Measurements from ENCODE around the gene ATP10D.
"Not testable (repeated sequence)": the region's sequence is repeated elsewhere in the genome, so short reads cannot be mapped to it uniquely, and the experiment has no call there.

Gene ATP10D

GRCh38 chr4:47536966-47537365 is 51.9 kb downstream of the ATP10D start:
- no peak for DNase-seq

GRCh38 chr4:47538111-47538824 is 53.2 kb downstream of the ATP10D start:
- no peak for DNase-seq

DNA sequence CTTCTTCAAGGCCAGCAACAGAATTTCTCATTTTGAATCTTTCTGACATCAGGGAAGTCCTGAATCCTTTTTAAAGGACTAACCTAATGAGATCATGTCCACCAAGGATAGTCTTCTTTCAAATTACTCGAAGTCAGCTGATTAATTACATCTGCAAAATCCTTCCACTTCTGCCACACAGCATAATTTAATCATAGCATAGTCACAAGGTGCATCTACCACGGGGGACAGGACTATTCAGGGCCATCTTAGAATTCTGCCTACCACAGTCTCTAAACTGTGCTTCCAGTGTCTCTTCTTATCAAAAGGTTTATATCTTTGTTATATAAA is 53.7 kb downstream of the ATP10D start:
- DNase-seq, result no peak

GRCh38 chr4:47542640-47543039 is 57.6 kb downstream of the ATP10D start:
- not testable (repeated sequence) for DNase-seq

DNA sequence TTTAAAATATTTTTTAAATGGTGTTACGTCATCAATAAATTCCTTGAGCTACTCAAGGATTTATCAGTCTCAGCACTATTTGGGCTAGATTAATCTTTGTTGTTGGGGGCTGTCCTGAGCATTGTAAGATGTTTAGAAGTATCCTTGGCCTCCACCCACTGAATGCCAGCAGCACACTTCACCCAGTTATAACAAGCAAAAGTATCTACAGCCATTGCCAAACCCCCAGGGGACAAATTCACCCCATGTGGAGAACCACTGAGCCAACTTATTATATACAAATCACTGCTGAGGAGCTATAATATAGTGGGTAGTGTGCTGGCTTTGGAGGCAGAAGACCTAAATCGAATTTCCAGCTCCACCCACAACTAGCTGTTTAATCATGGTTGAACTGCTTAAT is 58.3 kb downstream of the ATP10D start:
- DNase-seq, result no peak

GRCh38 chr4:47550357-47550756 is 65.3 kb downstream of the ATP10D start:
- DNase-seq, result not testable (repeated sequence)

DNA sequence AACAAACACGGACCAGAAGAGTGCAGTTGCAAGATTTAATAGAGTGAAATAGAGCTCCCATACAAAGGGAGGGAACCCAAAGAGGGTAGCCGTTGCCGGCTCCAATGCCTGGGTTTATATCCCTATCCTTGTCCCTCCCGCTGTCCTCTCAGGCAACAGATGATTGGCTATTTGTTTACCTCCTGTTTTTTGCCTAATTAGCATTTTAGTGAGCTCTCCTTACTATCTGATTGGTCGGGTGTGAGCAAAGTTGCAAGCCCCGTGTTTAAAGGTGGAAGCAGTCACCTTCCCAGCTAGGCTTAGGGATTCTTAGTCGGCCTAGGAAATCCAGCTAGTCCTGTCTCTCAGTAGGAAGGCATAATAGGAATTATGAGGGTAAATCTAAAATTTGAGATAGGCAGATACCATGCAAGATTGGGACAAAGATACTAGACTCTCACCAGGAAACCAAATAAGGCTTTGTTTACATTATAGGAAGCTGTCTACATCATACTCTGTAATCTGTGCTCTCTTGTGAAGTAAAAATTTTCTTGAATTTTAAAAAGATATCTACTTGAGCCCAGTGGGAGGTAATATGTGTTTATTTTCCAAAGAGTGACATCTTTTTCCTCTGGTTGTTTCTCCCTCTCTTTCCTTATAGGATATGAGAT is 65.9 kb downstream of the ATP10D start:
- DNase-seq, result no peak

DNA sequence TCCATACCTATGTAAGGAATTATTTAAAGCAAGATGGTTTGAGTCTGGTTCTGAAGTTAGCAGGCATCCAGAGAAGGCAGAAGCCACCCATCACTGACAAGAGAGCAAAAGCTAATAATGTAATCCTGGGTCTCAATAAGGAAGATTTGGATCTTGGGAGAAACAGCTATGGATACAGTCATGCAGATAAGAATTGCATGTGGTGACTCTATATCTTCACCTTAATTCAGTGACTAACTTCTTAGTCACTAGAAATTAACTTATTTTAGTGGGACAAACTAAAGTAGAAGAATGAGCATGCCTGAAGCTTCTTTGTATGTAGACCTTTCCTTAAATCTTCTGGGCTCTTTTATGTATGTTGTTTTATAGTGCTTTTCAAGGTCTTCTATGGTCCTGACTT is 66.6 kb downstream of the ATP10D start:
- DNase-seq, result no peak

GRCh38 chr4:47553329-47554125 is 68.5 kb downstream of the ATP10D start:
- no peak for DNase-seq

DNA sequence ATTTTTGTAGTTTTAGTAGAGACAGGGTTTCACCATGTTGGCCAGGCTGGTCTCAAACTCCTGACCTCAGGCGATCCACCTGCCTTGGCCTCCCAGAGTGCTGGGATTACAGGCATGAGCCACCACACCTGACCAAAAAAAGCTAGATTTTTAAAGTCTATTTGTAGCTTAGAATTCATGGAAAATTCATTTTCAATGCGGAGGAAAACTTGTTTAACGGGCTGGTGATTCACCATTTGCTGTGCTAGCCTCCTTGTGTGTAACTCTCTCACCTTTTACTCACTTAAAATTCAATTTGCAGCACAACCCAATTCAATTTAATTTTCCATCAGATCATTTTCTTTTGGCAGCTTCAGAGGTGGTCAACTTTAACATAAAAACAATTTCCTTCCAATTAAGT is 70.8 kb downstream of the ATP10D start:
- not testable (repeated sequence) for DNase-seq

GRCh38 chr4:47557255-47557654 is 72.2 kb downstream of the ATP10D start:
- no peak for DNase-seq

GRCh38 chr4:47560682-47561081 is 75.6 kb downstream of the ATP10D start:
- DNase-seq, result no peak

DNA sequence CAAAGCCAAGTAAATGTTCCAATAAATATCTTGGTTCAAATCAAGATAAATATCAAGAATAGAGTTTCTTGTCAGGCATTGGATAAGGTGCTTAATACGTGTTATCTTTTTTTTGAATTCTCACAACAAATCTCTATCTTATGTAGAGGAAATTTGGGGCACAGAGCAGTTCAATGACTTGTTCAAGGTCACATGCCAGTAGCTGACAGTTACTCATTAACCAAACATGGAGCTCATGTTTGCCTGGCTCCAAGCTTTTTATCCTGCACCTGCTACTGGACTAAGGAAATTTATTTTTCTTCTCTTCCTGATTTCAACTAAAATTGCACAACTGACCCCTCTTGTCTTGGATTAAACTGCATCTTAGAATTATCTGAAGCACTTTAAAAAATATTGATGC is 76.3 kb downstream of the ATP10D start:
- no peak for DNase-seq

DNA sequence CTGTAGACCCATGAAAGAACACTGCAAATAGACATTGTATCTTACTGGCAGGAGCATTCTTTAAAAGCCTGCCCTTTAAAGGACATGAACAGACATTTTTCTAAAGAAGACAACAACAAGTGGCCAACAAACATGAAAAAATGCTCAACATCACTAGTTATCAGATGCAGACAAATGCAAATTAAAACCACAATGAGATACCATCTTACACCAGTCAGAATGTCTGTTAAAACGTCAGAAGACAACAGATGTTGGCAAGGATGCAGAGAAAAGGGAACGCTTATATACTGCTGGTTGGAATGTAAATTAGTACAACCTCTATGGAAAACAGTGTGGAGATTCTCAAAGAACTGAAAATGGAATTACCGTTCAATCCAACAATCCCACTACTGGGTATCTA is 77.2 kb downstream of the ATP10D start:
- DNase-seq, result no peak

DNA sequence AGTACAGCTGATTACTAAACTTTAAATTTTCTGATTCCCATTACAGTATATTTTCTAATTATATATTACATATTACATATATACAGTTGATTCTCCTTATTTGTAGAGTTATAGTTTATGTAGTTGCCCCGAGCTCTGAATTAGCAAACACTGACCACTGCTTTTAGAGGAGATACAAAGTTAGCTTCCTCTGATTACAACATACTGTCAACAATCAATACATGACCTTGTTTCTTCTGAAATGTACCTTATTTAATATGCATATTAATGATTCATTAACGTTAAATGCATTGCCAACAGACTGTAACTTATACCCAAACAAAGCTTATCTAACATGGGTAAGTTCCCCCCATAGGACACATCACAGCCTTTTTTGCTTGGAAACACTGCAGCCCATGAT is 81.5 kb downstream of the ATP10D start:
- DNase-seq, result no peak

GRCh38 chr4:47566969-47567368 is 81.9 kb downstream of the ATP10D start:
- no peak for DNase-seq

DNA sequence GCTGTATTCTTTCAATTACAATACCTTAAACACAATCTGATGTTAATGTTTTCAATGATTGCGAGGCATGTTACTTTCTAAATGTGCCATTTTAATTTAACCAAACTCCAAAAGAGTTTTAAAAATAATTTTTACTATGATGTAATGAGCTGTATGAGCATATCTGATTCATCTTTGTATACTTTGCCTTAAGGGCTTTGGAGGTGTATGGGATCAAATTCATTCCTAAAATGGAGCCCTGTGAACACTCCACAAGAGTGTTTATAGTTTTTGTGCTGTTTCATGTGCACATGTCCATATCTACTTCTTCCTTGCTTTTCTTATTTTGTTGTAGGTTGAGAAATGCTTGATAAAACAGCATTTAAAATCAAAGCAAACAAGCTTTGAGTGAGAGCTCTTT is 82.4 kb downstream of the ATP10D start:
- DNase-seq, result no peak

- no peak for DNase-seq
Measured at GRCh38 chr4:47570816-47571215, 85.7 kb downstream of the ATP10D start.

DNA sequence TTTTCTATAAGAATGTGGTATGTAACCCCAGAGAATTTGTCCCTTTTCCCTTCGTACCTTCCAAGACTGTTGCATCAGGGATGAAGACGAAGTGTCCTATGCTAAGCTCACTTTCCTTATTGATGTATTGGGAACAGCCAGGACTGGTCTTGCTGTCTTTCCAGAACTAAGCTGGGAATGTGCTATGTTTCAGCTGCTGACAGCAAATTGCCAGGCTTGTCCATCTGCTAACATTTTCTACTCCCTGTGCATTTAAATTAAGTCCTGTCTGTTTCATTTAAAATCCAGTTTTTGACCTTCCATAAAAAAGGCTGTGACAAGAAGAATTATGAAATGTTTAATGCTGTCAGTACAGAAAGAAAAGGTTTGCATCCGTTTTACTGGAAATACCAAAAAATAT is 87.9 kb downstream of the ATP10D start:
- DNase-seq, result no peak

- no peak for DNase-seq
Measured at GRCh38 chr4:47577779-47578553, 92.9 kb downstream of the ATP10D start.

DNA sequence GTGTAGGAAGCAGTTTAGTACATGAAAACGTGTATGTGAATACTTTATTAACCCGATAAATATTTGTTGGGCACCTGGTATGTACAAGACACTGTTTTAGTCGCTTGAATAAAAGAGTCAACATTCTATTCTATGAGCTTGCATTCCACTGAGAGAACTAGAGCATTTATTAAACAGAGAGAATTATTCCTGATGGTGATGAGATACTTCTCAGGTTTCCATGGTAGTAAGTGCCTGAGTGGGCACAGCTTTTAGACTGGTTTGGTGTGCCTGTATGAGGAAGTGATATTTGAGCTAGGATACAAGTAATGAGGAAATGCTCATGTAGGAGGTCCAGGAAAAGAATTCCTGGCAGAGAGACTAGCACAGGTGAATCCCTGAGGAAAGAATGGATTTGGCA is 94.2 kb downstream of the ATP10D start:
- no peak for DNase-seq

DNA sequence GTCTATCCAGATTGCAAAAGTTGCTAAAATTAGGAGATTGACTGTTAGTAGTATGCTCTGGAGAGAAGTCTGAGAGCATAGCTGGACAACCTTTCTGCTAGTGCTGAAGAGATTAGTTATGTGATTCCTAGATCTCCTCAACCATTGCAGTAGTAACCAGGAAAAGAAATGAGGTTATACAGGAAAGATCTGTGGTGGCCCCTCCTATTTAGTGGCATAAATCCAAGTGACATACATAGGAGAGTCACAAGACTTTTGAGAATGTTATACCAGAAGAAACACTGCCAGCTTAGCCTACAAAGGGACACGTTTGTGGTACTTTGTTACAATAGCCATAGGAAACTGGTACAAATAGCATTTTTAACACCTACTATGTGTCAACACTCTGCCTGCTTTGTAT is 105.2 kb downstream of the ATP10D start:
- DNase-seq, result no peak

DNA sequence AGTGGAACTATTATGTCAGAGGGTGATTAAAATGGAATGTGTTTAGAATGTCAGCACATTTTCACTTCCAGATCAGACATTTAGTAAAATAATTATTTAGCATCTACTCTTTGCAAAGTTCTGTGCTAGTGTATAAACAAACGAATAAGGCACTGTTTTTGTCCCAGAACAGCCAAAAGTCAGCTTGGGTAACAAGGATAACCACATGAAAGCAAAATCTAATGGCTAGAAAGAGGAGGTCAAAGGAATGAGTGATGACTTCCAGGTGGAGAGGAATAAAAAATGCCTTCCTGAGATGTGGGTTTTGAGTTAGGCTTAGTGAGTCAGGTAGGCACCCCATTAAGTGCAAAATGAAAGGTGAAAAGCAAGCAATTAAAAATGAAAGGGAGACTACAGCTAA is 112.6 kb downstream of the ATP10D start:
- DNase-seq, result no peak
